DMS53 treated with DMSO at 0.1 percent for 48 hours (cell line): ENCODE data around the gene LRMDA.

ENCODE experiments used
- DNase-seq: peaks from one replicate; lab custom pipeline; 2025; ENCODE audit not compliant: unreplicated experiment; lab: John Stamatoyannopoulos, UW

The LRMDA gene

DNA sequence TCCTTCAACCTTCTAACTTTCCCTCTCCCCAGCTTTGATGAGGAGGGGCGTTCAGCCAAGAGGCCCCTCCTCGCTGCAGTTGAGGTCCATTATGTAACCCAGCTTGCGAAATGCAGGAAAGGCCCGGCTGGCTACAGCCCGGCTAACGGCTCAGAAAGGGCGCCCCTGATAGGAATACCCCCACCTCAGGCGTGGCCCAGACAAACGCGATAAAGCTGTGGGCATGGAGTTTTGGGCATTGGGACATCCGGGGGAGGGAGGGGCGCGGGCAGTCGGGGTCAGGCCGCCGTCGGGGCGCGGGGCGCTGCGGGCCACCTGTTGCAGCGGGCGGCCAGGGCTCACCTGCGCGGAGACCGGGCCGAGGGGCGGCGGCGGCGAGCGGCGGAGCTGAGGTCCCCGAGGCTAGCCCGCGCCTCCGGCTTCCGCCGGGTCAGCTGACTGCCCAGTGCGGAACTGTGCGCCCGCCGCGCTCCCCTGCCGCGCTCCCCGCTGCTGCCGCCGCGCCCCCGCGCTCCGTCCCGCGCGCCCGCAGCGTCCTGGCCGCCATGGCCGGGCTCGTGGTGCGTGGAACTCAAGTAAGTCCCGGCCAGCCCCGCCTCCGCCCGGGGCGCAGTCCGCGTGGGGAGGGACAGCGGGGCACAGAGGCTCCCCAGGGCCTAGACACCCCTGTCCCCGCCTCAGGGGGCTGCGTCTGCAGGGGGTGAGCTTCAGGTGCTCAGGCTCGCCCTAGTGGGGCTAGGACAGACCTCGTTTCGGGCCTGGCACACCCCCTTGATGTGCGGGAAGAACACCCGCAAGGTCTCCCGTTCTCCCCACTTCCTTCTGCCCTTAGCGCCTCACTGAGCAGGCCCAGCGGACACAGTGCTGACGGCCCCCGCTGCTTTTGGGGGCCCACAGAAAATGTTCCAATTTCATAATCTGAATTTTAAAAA is at the start of gene LRMDA:
LRMDA (plus strand) TSS at position 445 of the 932 bp plus-strand sequence.
- DNase-seq, result peak; percentile 32

DNA sequence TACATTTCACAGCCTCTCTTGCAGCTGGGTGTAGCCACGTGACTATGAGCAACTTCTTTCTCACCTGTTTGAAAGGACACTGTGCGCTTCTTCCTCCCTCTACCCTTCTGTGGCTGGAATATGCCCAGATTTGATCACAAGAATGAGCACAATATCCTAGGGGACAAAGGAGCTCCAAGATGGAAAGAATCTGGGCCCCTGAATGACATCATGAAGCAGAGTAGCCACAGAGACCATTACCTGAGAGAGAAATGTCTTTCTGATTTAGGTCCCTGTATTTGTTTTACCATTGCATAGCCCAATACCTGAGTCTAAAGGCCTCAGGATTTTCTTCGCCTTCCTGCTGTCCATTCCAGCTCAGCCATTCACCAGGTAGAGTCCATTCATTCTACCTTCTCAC is 45.3 kb upstream of the LRMDA start:
- no peak for DNase-seq

DNA sequence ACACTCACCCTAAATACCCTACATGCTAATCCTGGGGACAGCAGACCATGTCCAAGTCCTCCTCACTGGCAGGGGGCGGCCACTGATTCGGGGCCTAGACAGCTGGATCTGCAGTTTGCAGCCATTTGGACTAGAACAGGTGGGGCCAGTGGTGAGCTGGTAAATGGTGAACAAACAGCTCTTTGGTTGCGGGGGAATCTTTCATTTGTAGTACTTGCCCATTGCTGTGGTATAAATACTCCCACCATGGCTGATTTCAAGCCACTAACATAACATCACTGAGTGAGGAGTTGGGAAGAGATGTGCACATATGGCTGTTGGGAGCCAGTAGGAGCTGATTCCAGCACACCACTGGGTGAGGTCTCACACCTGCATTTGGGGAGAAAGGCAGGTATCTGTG is 43.3 kb upstream of the LRMDA start:
- DNase-seq, result no peak

DNA sequence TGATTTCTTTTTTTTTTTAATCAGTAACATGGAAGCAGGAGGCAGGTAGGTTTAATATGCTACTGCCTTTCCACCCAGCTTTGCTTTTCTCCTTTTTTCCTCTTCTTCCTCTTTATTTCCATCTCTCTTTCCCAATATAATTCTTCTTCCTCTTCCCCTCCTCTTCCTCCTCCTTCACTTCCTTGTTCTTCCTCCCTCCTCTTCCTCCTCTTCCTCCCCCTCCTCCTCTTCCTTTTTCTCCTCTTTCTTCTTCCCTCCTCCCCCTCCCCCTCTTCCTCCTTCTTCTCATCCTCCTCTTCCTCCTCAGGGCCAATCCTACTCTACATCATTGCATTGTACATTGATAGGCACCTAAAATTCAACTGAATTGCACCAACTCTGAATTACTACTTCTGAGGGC is 41.2 kb upstream of the LRMDA start:
- DNase-seq, result no peak

DNA sequence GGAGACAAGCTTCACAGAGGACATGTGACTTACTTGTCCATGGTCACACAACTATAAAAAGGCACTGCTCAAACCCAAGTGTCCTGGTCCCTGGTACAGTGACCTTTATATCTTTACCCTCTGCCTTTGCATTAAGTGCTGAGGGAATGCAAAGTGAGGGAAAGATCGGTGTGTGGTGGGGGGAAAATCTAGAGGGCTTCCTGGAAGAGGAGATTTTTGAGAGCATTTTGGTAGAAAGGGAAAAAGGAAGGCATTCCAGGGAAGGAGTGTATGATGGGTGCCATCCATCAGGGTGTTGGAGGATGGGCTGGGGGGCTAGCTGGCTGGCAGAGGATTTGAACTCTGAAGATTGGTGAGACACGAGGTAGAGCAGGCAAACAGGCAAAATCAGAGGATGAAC is 39.2 kb upstream of the LRMDA start:
- DNase-seq, result no peak

DNA sequence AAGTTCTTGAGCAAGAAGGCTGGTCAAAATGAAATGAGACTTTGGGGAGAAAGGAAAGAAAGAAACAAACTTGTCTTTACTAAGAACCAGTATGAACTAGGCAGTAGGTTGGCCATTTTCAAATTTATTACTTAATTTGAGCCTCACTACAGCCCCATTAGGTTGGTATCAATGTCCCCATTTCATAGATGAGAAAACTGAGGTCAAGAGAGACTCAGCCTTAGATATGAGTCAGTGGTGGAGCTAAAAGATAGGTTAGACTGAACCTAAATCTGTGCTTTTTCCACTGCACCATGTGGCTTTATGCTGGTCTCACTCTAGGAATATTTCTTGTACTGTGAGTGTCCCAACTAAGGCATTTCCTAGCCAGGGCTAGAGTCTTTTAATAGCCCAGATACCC is 38.7 kb upstream of the LRMDA start:
- DNase-seq, result no peak

DNA sequence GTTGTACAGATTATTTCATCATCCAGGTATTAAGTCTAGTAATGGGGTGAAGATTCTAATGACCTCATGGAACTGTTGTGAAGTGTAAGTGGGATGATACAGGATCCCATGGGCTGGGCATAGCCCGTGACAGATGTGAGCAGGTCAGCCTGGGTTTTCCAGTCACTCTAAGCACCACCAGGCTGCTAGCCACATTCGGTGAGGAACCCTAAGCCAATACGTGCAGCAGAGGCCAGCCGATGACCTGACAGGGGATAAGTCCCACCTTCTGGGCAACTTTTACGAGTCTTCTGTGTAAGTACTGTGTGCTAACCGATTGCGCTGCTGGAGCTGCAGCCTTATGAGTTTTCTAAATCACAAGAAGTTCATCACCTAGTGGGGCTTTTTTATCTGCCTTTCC is 37.2 kb upstream of the LRMDA start:
- DNase-seq, result no peak

DNA sequence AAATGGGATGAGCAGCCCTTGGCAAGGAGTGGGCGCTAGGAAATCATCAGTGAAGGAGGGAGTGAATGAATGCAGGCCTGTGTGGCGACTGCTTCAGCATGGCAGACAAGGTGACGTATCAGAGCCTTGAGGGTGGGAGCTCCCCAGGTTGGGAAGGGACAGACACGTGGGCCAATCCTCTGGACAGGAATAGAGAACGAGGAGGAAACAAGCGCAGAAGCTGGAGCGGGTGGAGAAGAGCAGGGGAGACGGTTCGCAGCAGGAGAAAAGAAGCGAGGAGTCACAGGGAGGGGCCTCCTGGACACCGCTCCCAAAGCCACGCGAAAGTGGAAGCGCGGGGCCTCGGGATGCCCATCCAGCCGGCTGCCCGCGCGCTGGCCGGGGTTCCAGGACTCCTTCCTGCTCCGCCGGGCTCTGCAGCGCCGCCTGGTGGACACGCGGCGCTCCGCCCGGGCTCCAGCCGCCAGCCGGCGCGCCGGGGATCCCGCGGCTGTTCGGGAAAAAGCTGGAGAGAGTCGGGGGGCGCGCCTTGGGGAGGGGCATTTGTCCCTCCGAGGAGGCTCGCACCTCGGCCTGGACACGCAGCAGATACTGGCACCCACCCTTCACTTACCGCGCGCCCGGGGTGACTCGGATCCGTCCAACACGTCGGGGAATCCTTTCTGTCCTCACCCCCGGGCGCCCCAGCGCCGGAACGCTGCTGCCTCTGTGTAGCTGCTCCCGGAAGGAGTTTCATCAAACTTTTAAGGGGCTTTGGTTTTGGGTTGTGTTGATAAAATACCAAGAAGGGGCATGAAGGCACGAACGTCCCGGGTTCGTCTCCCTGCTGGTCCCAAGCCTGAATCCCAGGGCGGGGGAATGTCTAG is 36.1 kb upstream of the LRMDA start:
- peak; percentile 66 for DNase-seq

DNA sequence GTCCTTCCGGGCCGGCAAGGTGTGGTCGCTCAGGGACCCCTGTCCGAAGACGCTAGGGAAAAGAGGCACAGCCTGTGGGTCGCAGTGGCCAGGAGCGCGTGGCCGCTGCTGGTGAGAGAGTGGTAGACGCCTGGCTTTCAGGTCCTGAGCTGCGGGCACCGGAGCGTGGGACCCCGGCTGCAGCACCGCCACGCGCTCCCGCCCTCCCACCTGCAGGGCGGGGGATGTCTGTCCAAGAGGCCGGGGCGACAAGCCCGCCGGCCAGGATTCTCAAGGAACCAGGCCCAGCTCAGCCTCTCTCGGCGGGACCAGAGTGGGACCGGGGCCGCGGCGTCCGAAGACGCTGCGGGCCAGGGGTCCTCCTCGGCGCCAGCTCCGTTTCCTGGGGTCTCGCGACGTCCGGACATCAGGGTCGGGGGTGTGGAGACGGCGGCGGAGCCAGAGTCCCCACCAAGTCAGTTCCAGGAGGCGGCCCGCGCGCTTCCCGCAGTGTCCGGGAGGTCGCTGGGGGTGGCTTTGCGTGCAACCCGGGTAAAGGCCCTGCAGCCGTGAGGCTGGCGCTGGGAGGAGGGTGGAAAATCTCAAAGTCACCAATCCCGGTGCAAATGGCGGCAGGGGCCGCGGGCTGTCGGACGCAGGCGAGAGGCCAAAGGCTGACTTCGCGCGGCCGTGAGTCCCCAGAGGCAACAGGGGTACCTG is 35.3 kb upstream of the LRMDA start:
- DNase-seq, result peak; percentile 61

DNA sequence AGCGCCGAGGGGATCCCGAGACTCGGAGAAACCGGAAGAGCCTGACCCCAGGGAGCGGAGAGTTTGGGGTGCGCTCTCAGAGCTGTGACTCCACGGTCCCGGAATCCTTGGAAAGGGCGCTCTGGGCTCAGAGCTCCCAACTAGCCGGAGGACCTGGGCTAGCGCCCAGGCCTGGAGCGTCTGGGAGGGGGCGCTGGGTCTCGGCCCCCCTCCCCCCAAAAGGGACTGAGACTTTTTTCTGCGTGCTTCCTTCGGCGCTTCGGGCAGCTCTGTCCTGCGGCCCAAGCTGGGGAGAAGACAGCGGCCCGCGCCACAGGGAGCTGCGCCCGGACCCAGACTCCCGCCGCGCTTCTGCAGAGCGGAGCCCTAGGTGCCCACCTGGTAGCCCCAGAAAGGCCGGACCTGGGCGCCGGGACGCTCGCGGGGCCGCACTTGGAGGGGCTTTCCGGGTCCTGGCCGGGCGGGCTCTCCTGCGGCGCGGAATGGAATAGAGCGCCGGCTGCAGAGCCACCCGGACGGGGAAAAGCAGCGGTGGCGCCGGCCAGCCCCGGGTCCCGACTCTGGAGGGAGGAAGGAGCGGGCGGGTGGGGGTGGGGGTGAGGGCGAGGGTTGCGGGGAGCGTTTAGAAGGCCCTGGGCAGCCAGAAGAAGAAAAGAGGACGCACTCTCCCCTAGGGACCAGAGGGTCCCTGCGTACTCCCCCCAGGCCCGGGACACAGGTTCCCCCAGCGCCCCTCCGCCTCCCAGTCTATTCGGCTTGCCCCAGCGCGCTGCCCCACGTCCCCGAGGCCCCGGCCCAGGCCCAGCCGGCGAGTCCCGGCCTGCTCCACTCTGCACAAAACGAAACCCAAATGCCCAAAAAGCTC is 34.6 kb upstream of the LRMDA start:
- peak; percentile 34 for DNase-seq

DNA sequence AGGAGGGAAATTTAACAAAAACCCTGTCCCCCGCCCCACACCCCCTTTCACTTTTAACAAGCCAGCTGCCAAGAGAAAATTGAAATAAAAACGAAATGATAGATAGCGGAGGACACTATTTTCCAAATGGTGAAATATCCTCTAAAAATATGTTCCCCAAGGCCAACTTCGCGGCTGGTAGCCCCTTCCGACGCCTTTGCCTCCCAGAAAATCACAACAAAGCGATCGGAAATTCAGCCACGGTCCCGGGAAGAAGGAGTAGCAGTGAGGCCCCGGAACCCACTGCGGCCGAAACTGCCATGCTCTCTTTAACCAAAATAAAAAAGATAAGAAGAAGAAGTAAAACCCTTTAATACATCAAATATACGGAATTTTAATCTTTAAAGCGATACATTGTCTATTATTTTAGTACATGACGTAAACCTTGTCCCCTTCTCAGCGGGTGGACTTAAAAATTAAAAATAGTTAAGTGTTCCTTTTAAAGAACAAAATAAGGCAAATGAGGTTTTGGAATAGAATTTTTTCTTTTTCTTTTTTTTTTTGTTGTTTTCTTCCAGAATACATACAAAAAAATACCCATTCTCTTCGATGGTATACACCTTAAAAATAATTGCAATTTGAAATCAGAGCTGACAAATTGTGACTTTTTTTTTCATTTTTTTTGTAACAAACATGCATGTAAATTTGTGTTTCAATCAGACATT is 33.8 kb upstream of the LRMDA start:
- peak; percentile 23 for DNase-seq

DNA sequence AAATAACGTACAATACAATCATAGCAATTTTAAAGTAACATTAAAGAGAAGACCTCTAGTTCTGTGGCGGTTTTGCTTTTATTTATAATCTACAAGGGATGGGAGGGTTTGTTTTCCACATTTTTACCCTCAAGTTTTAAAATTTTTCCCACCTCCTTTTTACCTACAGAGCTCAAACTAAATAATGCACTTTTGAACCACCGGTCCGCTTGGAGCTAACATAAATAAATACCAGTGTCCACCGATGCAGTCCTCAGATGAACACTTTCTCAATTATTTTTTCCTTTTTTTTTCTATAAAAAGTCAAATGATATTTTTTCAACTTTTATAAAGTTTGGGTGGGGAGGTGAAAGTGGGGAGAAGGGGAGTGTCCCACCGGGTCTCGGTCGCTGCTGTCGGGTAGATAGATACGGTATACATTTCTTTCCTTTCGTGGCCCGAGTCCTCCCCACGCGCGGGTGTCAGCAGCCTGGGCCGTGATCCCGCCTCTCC is 33.2 kb upstream of the LRMDA start:
- peak; percentile 23 for DNase-seq

DNA sequence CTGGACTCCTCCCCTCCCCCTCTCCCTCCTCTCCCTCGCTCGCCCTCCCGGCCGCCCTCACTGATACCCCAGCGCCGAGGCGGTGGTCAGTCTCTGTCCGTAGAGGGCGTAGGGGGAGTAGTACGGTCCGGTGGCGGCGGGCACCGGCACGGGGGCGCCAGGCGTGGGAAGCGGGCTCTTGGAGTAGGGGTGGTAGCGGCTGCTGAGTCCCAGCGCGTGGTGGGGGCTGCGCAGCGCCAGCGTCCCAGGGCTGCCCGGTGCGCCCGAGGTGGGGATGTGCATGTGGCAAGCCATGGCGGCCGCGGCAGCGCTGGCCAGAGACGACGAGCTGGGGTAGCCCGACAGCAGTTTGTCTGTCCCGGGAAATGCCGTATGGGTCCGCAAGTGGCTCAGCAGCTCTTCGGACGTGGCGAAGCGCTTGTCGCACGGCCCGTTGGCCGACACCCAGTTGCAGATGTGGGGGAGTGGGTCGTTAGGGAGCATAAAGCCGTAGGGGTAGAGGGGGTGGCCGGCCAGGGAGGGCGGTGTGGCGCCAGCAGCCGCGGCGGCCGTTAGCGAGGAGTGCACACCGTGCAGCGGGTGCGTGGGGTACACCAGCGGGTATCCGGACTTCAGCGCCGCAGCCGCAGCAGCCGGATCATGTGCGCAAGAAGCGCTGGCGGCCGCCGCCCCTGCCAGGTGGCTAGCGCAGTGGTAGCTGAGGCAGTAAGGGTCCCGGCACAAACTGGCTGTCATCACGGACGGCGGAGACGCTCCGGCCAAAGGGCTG is 32.5 kb upstream of the LRMDA start:
- peak; percentile 60 for DNase-seq

DNA sequence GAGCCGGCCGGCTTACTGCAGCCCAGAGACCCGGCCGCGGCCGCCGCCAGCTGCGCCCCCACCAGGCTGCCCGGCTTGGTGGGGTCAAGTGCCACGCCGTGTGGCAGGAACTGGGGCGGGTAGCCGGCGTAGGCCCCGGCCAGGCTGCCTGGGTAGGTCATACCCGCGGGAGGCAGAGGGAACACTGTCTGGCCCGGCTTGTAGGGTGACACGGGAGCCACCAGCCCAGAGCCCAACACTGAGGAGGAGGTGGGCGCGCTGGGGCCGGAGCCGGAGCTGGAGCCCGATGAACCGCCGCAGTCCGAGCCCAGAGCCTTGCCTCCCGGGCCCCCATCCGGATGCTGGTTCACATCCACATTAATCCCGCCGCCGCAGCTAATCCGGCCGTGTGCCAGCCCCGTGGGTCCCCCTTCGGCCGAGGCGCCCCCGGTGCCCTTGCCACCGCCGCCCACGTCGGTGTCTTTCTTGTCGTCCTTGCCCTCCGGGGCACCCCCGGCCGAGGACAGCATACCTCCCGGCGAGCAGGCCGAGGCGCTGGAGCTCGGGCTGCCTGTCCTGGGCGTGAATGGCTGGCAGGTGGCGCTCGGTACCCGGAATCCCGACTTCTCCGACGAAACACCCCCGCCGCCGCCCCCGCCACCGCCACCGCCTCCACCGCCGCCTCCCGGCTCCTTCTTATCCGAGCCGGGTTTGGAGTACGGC is 31.8 kb upstream of the LRMDA start:
- DNase-seq, result peak; percentile 58

DNA sequence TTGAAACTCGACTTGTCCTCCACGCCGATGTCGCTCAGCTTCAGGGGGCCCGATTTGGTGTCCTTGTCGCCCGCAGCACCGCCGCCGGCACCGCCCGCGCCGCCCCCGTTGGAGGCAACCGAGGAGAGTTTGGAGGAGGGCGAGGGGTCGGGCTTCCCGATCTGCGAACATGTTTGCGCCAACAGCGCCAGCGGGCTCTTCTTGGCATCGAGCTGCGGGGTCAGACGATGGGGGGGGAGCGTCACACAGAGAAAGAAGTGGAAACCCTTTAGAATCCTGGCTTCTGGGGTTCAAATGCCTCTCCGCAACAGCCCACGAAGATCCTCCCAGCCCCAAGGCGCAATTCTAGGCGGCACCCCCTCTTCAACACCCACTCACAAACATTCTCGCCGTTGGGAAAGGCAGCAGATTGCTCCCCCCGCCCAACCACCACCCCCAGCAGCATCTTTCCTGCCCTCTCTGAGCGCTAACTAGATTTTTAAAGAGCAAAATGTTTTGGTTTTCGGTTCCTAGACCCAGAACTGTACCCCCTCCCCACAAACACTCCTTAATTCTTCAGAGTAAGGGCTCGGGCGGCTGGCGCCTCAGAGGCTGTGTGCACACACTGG is 31.2 kb upstream of the LRMDA start:
- no peak for DNase-seq

DNA sequence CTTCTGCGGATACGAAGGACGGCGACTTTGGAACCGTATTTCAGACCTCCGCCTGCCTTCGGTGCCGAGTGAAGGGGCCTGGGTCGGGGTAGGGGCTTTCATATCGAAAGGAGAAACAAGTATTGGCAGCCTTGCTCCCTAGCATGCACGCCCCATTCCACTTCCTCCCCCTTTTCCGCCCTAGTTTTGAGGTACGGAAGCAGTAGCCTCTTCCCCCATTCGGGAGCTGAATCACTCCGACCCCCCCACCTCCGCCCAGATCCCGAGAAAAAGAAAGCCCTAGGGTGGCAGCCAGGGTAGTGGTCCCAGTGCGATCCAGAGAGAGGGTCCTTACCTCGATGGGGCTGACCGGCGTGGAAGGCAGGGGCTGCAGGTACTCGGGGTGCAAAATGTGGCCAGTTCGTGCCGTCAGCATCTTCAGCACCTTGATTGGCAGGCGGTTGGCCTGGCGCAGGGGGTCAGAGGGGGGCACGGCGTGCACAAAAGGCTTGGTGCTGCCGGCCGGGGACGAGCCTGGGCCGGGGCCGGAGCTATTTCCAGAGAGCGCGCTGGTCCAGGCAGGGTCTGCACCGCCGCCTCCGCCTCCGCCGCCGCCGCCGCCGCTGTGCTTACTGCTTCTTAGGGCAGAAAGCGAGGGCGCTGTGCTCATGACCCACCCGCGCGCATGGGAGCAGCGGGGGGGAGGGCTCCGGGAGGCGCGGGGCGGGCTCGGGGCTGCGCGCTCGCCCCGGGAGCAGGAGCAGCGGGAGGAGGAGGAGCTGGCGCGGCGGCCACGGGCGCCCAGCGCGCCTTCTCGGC is 30.5 kb upstream of the LRMDA start:
- no peak for DNase-seq
